Stimulated activated CD4-positive, alpha-beta T cell treated with anti-CD3 and anti-CD28 coated beads, Interleukin-1b, Interleukin-23, amount 100 ng/mL, for 1 hour (primary cell): ENCODE results near the gene EMC8.
A peak's percentile ranks its signal among the peaks of the same experiment; 100 is the strongest.
"Not testable (repeated sequence)": the region's sequence is repeated elsewhere in the genome, so short reads cannot be mapped to it uniquely, and the experiment has no call there.

ENCODE experiments used
- DNase-seq, 2 donors: peaks; one replicate each; pipeline ENCODE4 v3.0.0-alpha.2; 2020; ENCODE audit warnings: low read depth in 2 of 2

Gene EMC8

GRCh38 chr16:85799497-85800320 lies at the start of gene EMC8, which contains the start of gene COX4I1:
EMC8 (minus strand) TSS chr16:85799544; CDS start chr16:85799295, 249 bp downstream.
COX4I1 (plus strand) TSS chr16:85799695; CDS start chr16:85801206, 1,511 bp downstream.
- peak; percentile 80 to 88 for DNase-seq

- DNase-seq = no peak
Measured at GRCh38 chr16:85848986-85849385, 49.6 kb upstream of the EMC8 start.

GRCh38 chr16:85847681-85848601 lies 48.6 kb upstream of the EMC8 start:
- no peak for DNase-seq

- no peak for DNase-seq
Measured at GRCh38 chr16:85847036-85847435, 47.7 kb upstream of the EMC8 start.

GRCh38 chr16:85846461-85846860 lies 47.1 kb upstream of the EMC8 start:
- no peak for DNase-seq

GRCh38 chr16:85845266-85845665 lies 45.9 kb upstream of the EMC8 start:
- no peak for DNase-seq

- DNase-seq = no peak
Measured at GRCh38 chr16:85844786-85845185, 45.4 kb upstream of the EMC8 start.

GRCh38 chr16:85844169-85844481 lies 44.8 kb upstream of the EMC8 start:
- no peak for DNase-seq

- DNase-seq = no peak
Measured at GRCh38 chr16:85843471-85844168, 44.3 kb upstream of the EMC8 start.

GRCh38 chr16:85842848-85843247 lies 43.5 kb upstream of the EMC8 start:
- no peak for DNase-seq

GRCh38 chr16:85842435-85842834 lies 43.1 kb upstream of the EMC8 start:
- DNase-seq = no peak

- no peak for DNase-seq
Measured at GRCh38 chr16:85840801-85841200, 41.5 kb upstream of the EMC8 start.

GRCh38 chr16:85840395-85840794 lies 41.1 kb upstream of the EMC8 start:
- DNase-seq = no peak

GRCh38 chr16:85839681-85840240 lies 40.4 kb upstream of the EMC8 start:
- no peak for DNase-seq

- no peak for DNase-seq
Measured at GRCh38 chr16:85838876-85839585, 39.7 kb upstream of the EMC8 start.

GRCh38 chr16:85838381-85838780 lies 39.0 kb upstream of the EMC8 start:
- no peak for DNase-seq

GRCh38 chr16:85837654-85838053 lies 38.3 kb upstream of the EMC8 start:
- DNase-seq = not testable (repeated sequence)

GRCh38 chr16:85836706-85837582 lies 37.6 kb upstream of the EMC8 start:
- DNase-seq = no peak

GRCh38 chr16:85835956-85836705 lies 36.8 kb upstream of the EMC8 start:
- no peak for DNase-seq
